Measurements from ENCODE around the gene TNFRSF1B. TPM values are rescaled to one million over a fixed set of nuclear protein-coding genes. Genes with fewer than 3 reads are reported as not detected.
"Not testable (repeated sequence)": the region's sequence is repeated elsewhere in the genome, so short reads cannot be mapped to it uniquely, and the experiment has no call there.

Gene TNFRSF1B
- total RNA-seq, 1 experiment from 2014 or later: not detected

GRCh38 chr1:12215118-12215961, 48.5 kb downstream of the TNFRSF1B start:
- TF ChIP-seq, protein P1, sequence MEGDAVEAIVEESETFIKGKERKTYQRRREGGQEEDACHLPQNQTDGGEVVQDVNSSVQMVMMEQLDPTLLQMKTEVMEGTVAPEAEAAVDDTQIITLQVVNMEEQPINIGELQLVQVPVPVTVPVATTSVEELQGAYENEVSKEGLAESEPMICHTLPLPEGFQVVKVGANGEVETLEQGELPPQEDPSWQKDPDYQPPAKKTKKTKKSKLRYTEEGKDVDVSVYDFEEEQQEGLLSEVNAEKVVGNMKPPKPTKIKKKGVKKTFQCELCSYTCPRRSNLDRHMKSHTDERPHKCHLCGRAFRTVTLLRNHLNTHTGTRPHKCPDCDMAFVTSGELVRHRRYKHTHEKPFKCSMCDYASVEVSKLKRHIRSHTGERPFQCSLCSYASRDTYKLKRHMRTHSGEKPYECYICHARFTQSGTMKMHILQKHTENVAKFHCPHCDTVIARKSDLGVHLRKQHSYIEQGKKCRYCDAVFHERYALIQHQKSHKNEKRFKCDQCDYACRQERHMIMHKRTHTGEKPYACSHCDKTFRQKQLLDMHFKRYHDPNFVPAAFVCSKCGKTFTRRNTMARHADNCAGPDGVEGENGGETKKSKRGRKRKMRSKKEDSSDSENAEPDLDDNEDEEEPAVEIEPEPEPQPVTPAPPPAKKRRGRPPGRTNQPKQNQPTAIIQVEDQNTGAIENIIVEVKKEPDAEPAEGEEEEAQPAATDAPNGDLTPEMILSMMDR (conservative IDR thresholded peaks at IDR 0.05; ENCODE audit: low read depth, low read length): no peak
- TF ChIP-seq EZH2 (IDR thresholded peaks at IDR 0.05; ENCODE audit: borderline replicate concordance, low read depth, low read length, poor library complexity, severe bottlenecking): no peak
- no peak overlapping the region for H3K4me3 ChIP-seq (ENCODE audit: low read depth, low read length, poor library complexity, severe bottlenecking)
- BruUV-seq (replicated peaks): no TSS peak
- ChIA-PET POLR2A (ENCODE audit: low non-redundant PET) (interaction anchor here (0.6 kb wide), 1 partner anchor 307 kb away, joined by 3 read pairs; no protein-coding TSS in a partner anchor), CTCF (no interaction called here)
- no peak for DNase-seq (ENCODE audit: low spot score)
- H3K27me3 ChIP-seq (replicated peaks; ENCODE audit: insufficient read depth, low read depth, low read length, poor library complexity): peaks cover 6% of the 10 kb centered on the region
- no peaks in the 10 kb centered on the region for H3K9me3 ChIP-seq (ENCODE audit: low read depth, low read length, poor library complexity, severe bottlenecking)
- intact Hi-C loops (cut with micrococcal nuclease; ENCODE audit: unreplicated experiment): no loop called here
- no peak overlapping the region for H3K27ac ChIP-seq (ENCODE audit: low read depth, low read length, poor library complexity, severe bottlenecking)
- H3K4me1 ChIP-seq (ENCODE audit: insufficient read depth, low read length, poor library complexity, severe bottlenecking): no peaks in the 10 kb centered on the region
- H3K36me3 ChIP-seq (ENCODE audit: insufficient read depth, low read length, poor library complexity, severe bottlenecking): no peaks in the 10 kb centered on the region

- no peaks in the 10 kb centered on the region for H3K36me3 ChIP-seq (ENCODE audit: insufficient read depth, low read length, poor library complexity, severe bottlenecking)
- intact Hi-C loops (cut with micrococcal nuclease; ENCODE audit: unreplicated experiment): no loop called here
- no peaks in the 10 kb centered on the region for H3K27me3 ChIP-seq (replicated peaks; ENCODE audit: insufficient read depth, low read depth, low read length, poor library complexity)
- CTCF ChIA-PET: no interaction called here
- H3K9me3 ChIP-seq (ENCODE audit: low read depth, low read length, poor library complexity, severe bottlenecking): no peaks in the 10 kb centered on the region
- no TSS peak for BruUV-seq (replicated peaks)
- no peak overlapping the region for H3K27ac ChIP-seq (ENCODE audit: low read depth, low read length, poor library complexity, severe bottlenecking)
- no peak for DNase-seq (ENCODE audit: low spot score)
- POLR2A ChIA-PET (ENCODE audit: low non-redundant PET): no interaction called here
- H3K4me3 ChIP-seq (ENCODE audit: low read depth, low read length, poor library complexity, severe bottlenecking): no peak overlapping the region
- H3K4me1 ChIP-seq (ENCODE audit: insufficient read depth, low read length, poor library complexity, severe bottlenecking): no peaks in the 10 kb centered on the region
- no peak for TF ChIP-seq EZH2 (IDR thresholded peaks at IDR 0.05; ENCODE audit: borderline replicate concordance, low read depth, low read length, poor library complexity, severe bottlenecking)
- TF ChIP-seq, protein P1 (conservative IDR thresholded peaks at IDR 0.05; ENCODE audit: low read depth, low read length): no peak
These were observed 53.0 kb downstream of the TNFRSF1B start for GRCh38 chr1:12219800-12220199.

GRCh38 chr1:12220890-12221289, 54.1 kb downstream of the TNFRSF1B start:
- CTCF ChIA-PET: no interaction called here
- TF ChIP-seq EZH2 (IDR thresholded peaks at IDR 0.05; ENCODE audit: borderline replicate concordance, low read depth, low read length, poor library complexity, severe bottlenecking): no peak
- TF ChIP-seq, protein P1 (conservative IDR thresholded peaks at IDR 0.05; ENCODE audit: low read depth, low read length): no peak

GRCh38 chr1:12222700-12223099, 55.9 kb downstream of the TNFRSF1B start:
- H3K4me3 ChIP-seq (ENCODE audit: low read depth, low read length, poor library complexity, severe bottlenecking); DNase-seq (ENCODE audit: low spot score); H3K27me3 ChIP-seq (replicated peaks; ENCODE audit: insufficient read depth, low read depth, low read length, poor library complexity); CTCF ChIA-PET; H3K4me1 ChIP-seq (ENCODE audit: insufficient read depth, low read length, poor library complexity, severe bottlenecking); intact Hi-C loops (cut with micrococcal nuclease; ENCODE audit: unreplicated experiment); POLR2A ChIA-PET (ENCODE audit: low non-redundant PET); H3K27ac ChIP-seq (ENCODE audit: low read depth, low read length, poor library complexity, severe bottlenecking); H3K36me3 ChIP-seq (ENCODE audit: insufficient read depth, low read length, poor library complexity, severe bottlenecking); H3K9me3 ChIP-seq (ENCODE audit: low read depth, low read length, poor library complexity, severe bottlenecking); BruUV-seq (replicated peaks): not testable (repeated sequence)

More at GRCh38 chr1:12220890-12221289, 54.1 kb downstream of the TNFRSF1B start:
- no TSS peak for BruUV-seq (replicated peaks)
- Histone ChIP-seq H3K27ac (ENCODE audit: low read depth, low read length, poor library complexity, severe bottlenecking) (no peak overlapping the region), H3K36me3 (ENCODE audit: insufficient read depth, low read length, poor library complexity, severe bottlenecking) (no peaks in the 10 kb centered on the region), H3K4me1 (ENCODE audit: insufficient read depth, low read length, poor library complexity, severe bottlenecking) (no peaks in the 10 kb centered on the region), H3K27me3 (replicated peaks; ENCODE audit: insufficient read depth, low read depth, low read length, poor library complexity) (no peaks in the 10 kb centered on the region), H3K9me3 (ENCODE audit: low read depth, low read length, poor library complexity, severe bottlenecking) (no peaks in the 10 kb centered on the region), H3K4me3 (ENCODE audit: low read depth, low read length, poor library complexity, severe bottlenecking) (no peak overlapping the region)
- DNase-seq (ENCODE audit: low spot score): no peak
- intact Hi-C loops (cut with micrococcal nuclease; ENCODE audit: unreplicated experiment): no loop called here
- POLR2A ChIA-PET (ENCODE audit: low non-redundant PET): interaction anchor here (0.7 kb wide), 1 partner anchor 180 kb away, joined by 5 read pairs; no protein-coding TSS in a partner anchor

DNA sequence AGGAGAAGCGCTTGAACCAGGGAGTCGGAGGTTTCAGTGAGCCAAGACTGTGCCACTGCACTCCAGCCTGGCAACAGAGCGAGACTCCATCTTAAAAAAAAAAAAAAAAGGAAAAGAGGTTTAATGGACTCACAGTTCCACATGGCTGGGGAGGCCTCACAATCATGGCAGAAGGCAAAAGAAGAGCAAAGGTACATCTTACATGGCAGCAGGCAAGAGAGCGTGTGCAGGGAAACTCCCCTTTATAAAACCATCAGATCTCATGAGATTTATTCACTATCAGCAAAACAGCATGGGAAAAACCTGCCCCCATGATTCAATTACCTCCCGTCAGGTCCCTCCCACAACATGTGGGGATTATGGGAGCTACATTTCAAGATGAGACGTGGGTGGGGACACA, 57.3 kb downstream of the TNFRSF1B start:
- H3K27ac ChIP-seq (ENCODE audit: low read depth, low read length, poor library complexity, severe bottlenecking); BruUV-seq (replicated peaks); DNase-seq (ENCODE audit: low spot score); H3K9me3 ChIP-seq (ENCODE audit: low read depth, low read length, poor library complexity, severe bottlenecking); H3K27me3 ChIP-seq (replicated peaks; ENCODE audit: insufficient read depth, low read depth, low read length, poor library complexity); H3K4me1 ChIP-seq (ENCODE audit: insufficient read depth, low read length, poor library complexity, severe bottlenecking); H3K4me3 ChIP-seq (ENCODE audit: low read depth, low read length, poor library complexity, severe bottlenecking); CTCF ChIA-PET; intact Hi-C loops (cut with micrococcal nuclease; ENCODE audit: unreplicated experiment); POLR2A ChIA-PET (ENCODE audit: low non-redundant PET); H3K36me3 ChIP-seq (ENCODE audit: insufficient read depth, low read length, poor library complexity, severe bottlenecking): not testable (repeated sequence)
